ENCODE results near the gene NSFL1C. TPM values are rescaled to one million over a fixed set of nuclear protein-coding genes. Genes with fewer than 3 reads are reported as not detected.

Gene NSFL1C
- polyA plus RNA-seq, 1 donor (not counting 4 experiments of a cell fraction or from before 2014, with no cell fraction given) = 38.8 TPM

DNA sequence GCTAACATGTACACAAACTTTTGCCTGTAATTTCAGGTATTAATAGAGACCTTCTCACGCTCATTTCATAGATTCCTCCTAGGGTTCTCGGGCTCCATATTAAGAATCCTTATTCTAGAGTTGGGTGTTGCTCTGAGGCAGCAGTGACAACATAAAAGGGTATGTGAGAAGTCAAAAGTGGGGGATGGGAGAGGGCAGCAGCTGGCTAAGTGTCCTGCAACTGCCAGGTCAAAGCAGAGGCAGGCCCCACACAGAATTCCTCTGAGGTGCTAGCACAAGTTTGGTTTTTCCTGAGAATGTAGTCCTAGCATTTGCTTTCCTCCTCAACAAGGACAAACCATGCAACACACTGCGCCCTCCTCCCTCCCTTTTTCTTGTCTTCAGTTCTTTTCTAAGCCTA is 4.6 kb downstream of the NSFL1C start:
- H3K9me3 ChIP-seq (ENCODE audit: control insufficient read depth, low read depth, low read length) = no peaks in the 10 kb centered on the region
- DNase-seq (ENCODE audit: low read depth, low spot score) (no peak), FAIRE-seq (no peak)
- no peak overlapping the region for H3K9ac ChIP-seq (ENCODE audit: control insufficient read depth, extremely low read depth, insufficient read depth, low read length)
- peaks cover 6% of the 10 kb centered on the region for H4K20me1 ChIP-seq (ENCODE audit: control insufficient read depth, extremely low read depth, insufficient read depth, low read length)
- peaks cover 27 to 65% of the 10 kb centered on the region in 2 experiments for H3K36me3 ChIP-seq (ENCODE audit: control insufficient read depth in 2 of 2, extremely low read depth in 1 of 2, insufficient read depth in 2 of 2, low read length in 2 of 2)
- dilution Hi-C loops (cut with MboI; ENCODE audit: extremely low pct_ligation_motif_present, low sequenced_read_pairs) = no loop called here
- no peaks in the 10 kb centered on the region for H3K27me3 ChIP-seq (ENCODE audit: control insufficient read depth, extremely low read depth, insufficient read depth, low read length)
- TF ChIP-seq EZH2 (IDR thresholded peaks at IDR 0.05; ENCODE audit: low read length) = no peak
- TF ChIP-seq, protein P1, sequence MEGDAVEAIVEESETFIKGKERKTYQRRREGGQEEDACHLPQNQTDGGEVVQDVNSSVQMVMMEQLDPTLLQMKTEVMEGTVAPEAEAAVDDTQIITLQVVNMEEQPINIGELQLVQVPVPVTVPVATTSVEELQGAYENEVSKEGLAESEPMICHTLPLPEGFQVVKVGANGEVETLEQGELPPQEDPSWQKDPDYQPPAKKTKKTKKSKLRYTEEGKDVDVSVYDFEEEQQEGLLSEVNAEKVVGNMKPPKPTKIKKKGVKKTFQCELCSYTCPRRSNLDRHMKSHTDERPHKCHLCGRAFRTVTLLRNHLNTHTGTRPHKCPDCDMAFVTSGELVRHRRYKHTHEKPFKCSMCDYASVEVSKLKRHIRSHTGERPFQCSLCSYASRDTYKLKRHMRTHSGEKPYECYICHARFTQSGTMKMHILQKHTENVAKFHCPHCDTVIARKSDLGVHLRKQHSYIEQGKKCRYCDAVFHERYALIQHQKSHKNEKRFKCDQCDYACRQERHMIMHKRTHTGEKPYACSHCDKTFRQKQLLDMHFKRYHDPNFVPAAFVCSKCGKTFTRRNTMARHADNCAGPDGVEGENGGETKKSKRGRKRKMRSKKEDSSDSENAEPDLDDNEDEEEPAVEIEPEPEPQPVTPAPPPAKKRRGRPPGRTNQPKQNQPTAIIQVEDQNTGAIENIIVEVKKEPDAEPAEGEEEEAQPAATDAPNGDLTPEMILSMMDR (optimal IDR thresholded peaks at IDR 0.05 in 1 of 3, IDR thresholded peaks at IDR 0.05 in 1 of 3, conservative IDR thresholded peaks at IDR 0.05 in 1 of 3; ENCODE audit: extremely low read depth in 1 of 3, insufficient read depth in 2 of 3, low read length in 3 of 3) = no peak
- no peak overlapping the region for H2AFZ ChIP-seq (ENCODE audit: control insufficient read depth, low read length)
- H3K79me2 ChIP-seq (ENCODE audit: control insufficient read depth, insufficient read depth, low read length) = peaks cover 79% of the 10 kb centered on the region
- H3K9me1 ChIP-seq (ENCODE audit: control insufficient read depth, extremely low read depth, insufficient read depth, low read length) = peaks cover 2% of the 10 kb centered on the region
- no peak overlapping the region for H3K4me2 ChIP-seq (ENCODE audit: control insufficient read depth, extremely low read depth, insufficient read depth, low read depth, low read length)
- no peak overlapping the region for H3K4me3 ChIP-seq (ENCODE audit: control insufficient read depth in 2 of 3, extremely low read depth in 1 of 3, insufficient read depth in 2 of 3, low read depth in 1 of 3, low read length in 3 of 3)
- H3K4me1 ChIP-seq (ENCODE audit: control insufficient read depth, extremely low read depth, insufficient read depth, low read length) = peaks cover 20% of the 10 kb centered on the region
- no peak overlapping the region for H3K27ac ChIP-seq (ENCODE audit: control insufficient read depth, insufficient read depth, low read length)

DNA sequence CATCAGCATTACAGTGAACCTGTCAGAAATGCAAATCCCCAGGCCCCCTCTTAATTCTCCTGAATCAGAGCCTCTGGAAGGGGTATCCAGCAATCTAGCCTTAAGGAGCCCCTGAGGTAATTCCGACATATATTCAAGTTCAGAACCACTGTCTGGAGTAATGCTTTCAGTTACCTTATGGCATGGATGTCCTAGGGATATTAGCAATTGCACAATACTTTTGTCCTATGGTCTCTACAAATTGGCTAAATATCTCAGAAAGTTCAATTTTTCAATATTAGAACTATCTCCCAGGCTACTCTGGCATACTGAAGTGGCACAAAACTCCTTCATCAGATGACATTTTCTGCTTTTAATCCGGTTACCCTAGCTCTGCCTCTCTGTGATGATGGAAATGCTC is 6.4 kb downstream of the NSFL1C start:
- dilution Hi-C loops (cut with MboI; ENCODE audit: extremely low pct_ligation_motif_present, low sequenced_read_pairs) = no loop called here
- no peak for FAIRE-seq
- H2AFZ ChIP-seq (ENCODE audit: control insufficient read depth, low read length) = no peak overlapping the region
- H3K9me1 ChIP-seq (ENCODE audit: control insufficient read depth, extremely low read depth, insufficient read depth, low read length) = no peaks in the 10 kb centered on the region
- peaks cover 4% of the 10 kb centered on the region for H4K20me1 ChIP-seq (ENCODE audit: control insufficient read depth, extremely low read depth, insufficient read depth, low read length)
- TF ChIP-seq EZH2 (IDR thresholded peaks at IDR 0.05; ENCODE audit: low read length) = no peak
- TF ChIP-seq, protein P1 (optimal IDR thresholded peaks at IDR 0.05 in 1 of 3, IDR thresholded peaks at IDR 0.05 in 1 of 3, conservative IDR thresholded peaks at IDR 0.05 in 1 of 3; ENCODE audit: extremely low read depth in 1 of 3, insufficient read depth in 2 of 3, low read length in 3 of 3) = no peak
- H3K9ac ChIP-seq (ENCODE audit: control insufficient read depth, extremely low read depth, insufficient read depth, low read length) = no peak overlapping the region
- H3K4me3 ChIP-seq (ENCODE audit: control insufficient read depth in 2 of 3, extremely low read depth in 1 of 3, insufficient read depth in 2 of 3, low read depth in 1 of 3, low read length in 3 of 3) = no peak overlapping the region
- peaks cover 13% of the 10 kb centered on the region for H3K4me1 ChIP-seq (ENCODE audit: control insufficient read depth, extremely low read depth, insufficient read depth, low read length)
- no peaks in the 10 kb centered on the region for H3K27me3 ChIP-seq (ENCODE audit: control insufficient read depth, extremely low read depth, insufficient read depth, low read length)
- no peaks in the 10 kb centered on the region for H3K9me3 ChIP-seq (ENCODE audit: control insufficient read depth, low read depth, low read length)
- H3K4me2 ChIP-seq (ENCODE audit: control insufficient read depth, extremely low read depth, insufficient read depth, low read depth, low read length) = no peak overlapping the region
- peaks cover 35 to 74% of the 10 kb centered on the region in 2 experiments for H3K36me3 ChIP-seq (ENCODE audit: control insufficient read depth in 2 of 2, extremely low read depth in 1 of 2, insufficient read depth in 2 of 2, low read length in 2 of 2)
- no peak overlapping the region for H3K27ac ChIP-seq (ENCODE audit: control insufficient read depth, insufficient read depth, low read length)
- no peak for DNase-seq (ENCODE audit: low read depth, low spot score)
- peaks cover 67% of the 10 kb centered on the region for H3K79me2 ChIP-seq (ENCODE audit: control insufficient read depth, insufficient read depth, low read length)
